GM19239 (cell line): ENCODE data around the gene HSP90AB1.
A peak's percentile ranks its signal among the peaks of the same experiment; 100 is the strongest.
"Not testable (repeated sequence)": the region's sequence is repeated elsewhere in the genome, so short reads cannot be mapped to it uniquely, and the experiment has no call there.

ENCODE experiments used
- DNase-seq: peaks from one replicate; pipeline ENCODE4 v3.0.0; 2011; ENCODE audit warnings: low spot score; ENCODE audit not compliant: insufficient read length
- FAIRE-seq: peaks from 2 replicates; lab custom pipeline; 2011; peaks lifted over from hg19 to GRCh38; lab: Jason Lieb, UNC

Gene HSP90AB1

GRCh38 chr6:44221961-44222335 is 25.0 kb upstream of the HSP90AB1 start:
- no peak for DNase-seq
- no peak for FAIRE-seq

- no peak for DNase-seq
Measured at GRCh38 chr6:44222486-44223318, 24.2 kb upstream of the HSP90AB1 start.

GRCh38 chr6:44223319-44224028 is 23.4 kb upstream of the HSP90AB1 start, which contains the start of gene SLC29A1:
TSS of gene SLC29A1 (plus strand) at chr6:44223595. CDS start at chr6:44227314, 3,719 bp downstream.
- DNase-seq (peak; percentile 91), FAIRE-seq (no peak)

More at GRCh38 chr6:44222486-44223318, 24.2 kb upstream of the HSP90AB1 start:
- no peak for FAIRE-seq

- DNase-seq, result no peak
- FAIRE-seq, result no peak
Measured at GRCh38 chr6:44224029-44224964, 22.6 kb upstream of the HSP90AB1 start.

GRCh38 chr6:44224965-44225305 is 22.0 kb upstream of the HSP90AB1 start:
- FAIRE-seq (no peak), DNase-seq (no peak)

GRCh38 chr6:44225579-44226325 is 21.1 kb upstream of the HSP90AB1 start:
- FAIRE-seq (no peak), DNase-seq (no peak)

- no peak for DNase-seq
- no peak for FAIRE-seq
Measured at GRCh38 chr6:44226368-44227147, 20.3 kb upstream of the HSP90AB1 start.

- DNase-seq (no peak), FAIRE-seq (no peak)
Measured at GRCh38 chr6:44227148-44227793, 19.6 kb upstream of the HSP90AB1 start.

GRCh38 chr6:44228031-44228430 is 18.9 kb upstream of the HSP90AB1 start:
- no peak for FAIRE-seq

GRCh38 chr6:44228433-44228832 is 18.5 kb upstream of the HSP90AB1 start:
- no peak for FAIRE-seq
- DNase-seq, result no peak

More at GRCh38 chr6:44228031-44228430, 18.9 kb upstream of the HSP90AB1 start:
- DNase-seq, result no peak

GRCh38 chr6:44228836-44229235 is 18.1 kb upstream of the HSP90AB1 start:
- no peak for FAIRE-seq
- DNase-seq, result no peak

- DNase-seq (no peak), FAIRE-seq (no peak)
Measured at GRCh38 chr6:44229376-44230033, 17.4 kb upstream of the HSP90AB1 start.

GRCh38 chr6:44230034-44230675 is 16.7 kb upstream of the HSP90AB1 start:
- no peak for FAIRE-seq

GRCh38 chr6:44231426-44231825 is 15.5 kb upstream of the HSP90AB1 start:
- FAIRE-seq, DNase-seq: not testable (repeated sequence)

More at GRCh38 chr6:44230034-44230675, 16.7 kb upstream of the HSP90AB1 start:
- DNase-seq, result no peak

- no peak for DNase-seq
- no peak for FAIRE-seq
Measured at GRCh38 chr6:44232676-44233566, 14.0 kb upstream of the HSP90AB1 start.

- no peak for DNase-seq
Measured at GRCh38 chr6:44233567-44234100, 13.3 kb upstream of the HSP90AB1 start.

More at GRCh38 chr6:44233567-44234100, 13.3 kb upstream of the HSP90AB1 start:
- no peak for FAIRE-seq
